GM13976 (cell line): ENCODE results near the gene TSPAN31.

Experiments used
- DNase-seq: peaks from one replicate; pipeline ENCODE4 v3.0.0; 2012; ENCODE audit warnings: low spot score
- CTCF ChIP-seq: IDR thresholded peaks from 2 replicates; pipeline ENCODE4 v1.5.1; 2012; ENCODE audit warnings: borderline replicate concordance, mild to moderate bottlenecking; ENCODE audit not compliant: insufficient read depth; ENCODE audit errors: extremely low read depth, missing control alignments, control extremely low read depth
- in situ Hi-C: fragments of 300-500 bp; cut with MboI; formaldehyde crosslinking; loops from one replicate; pipeline ENCODE4 v1.12.0; 2022; ENCODE audit warnings: low sequenced_read_pairs, mixed read lengths, inconsistent platforms; ENCODE audit not compliant: unreplicated experiment

Gene TSPAN31

GRCh38 chr12:57736741-57737466 lies 7.9 kb upstream of the TSPAN31 start:
- DNase-seq = no peak
- in situ Hi-C loops = no loop called here
- TF ChIP-seq CTCF = no peak

GRCh38 chr12:57737467-57738460 lies 7.1 kb upstream of the TSPAN31 start:
- in situ Hi-C loops = no loop called here
- no peak for TF ChIP-seq CTCF
- DNase-seq = no peak

- in situ Hi-C loops = no loop called here
Observed at GRCh38 chr12:57738661-57739237, 6.1 kb upstream of the TSPAN31 start, which contains the start of gene AGAP2. AGAP2 (minus strand) TSS chr12:57738742; CDS start chr12:57738246, 496 bp downstream.

GRCh38 chr12:57739387-57739786 lies 5.5 kb upstream of the TSPAN31 start:
- no peak for TF ChIP-seq CTCF
- DNase-seq = no peak
- in situ Hi-C loops = no loop called here

More at GRCh38 chr12:57738661-57739237, 6.1 kb upstream of the TSPAN31 start, which contains the start of gene AGAP2:
- DNase-seq = no peak
- no peak for TF ChIP-seq CTCF

- no peak for TF ChIP-seq CTCF
- no peak for DNase-seq
- in situ Hi-C loops = no loop called here
Observed at GRCh38 chr12:57739914-57740538, 4.8 kb upstream of the TSPAN31 start.

GRCh38 chr12:57740656-57741412 lies 4.0 kb upstream of the TSPAN31 start:
- TF ChIP-seq CTCF = no peak
- peak; percentile 75 for DNase-seq
- in situ Hi-C loops = no loop called here
